ENCODE results near the gene AGAP1. TPM values are rescaled to one million over a fixed set of nuclear protein-coding genes. Genes with fewer than 3 reads are reported as not detected.

AGAP1 gene
- polyA plus RNA-seq, 1 donor from 2014 or later: 17.4 TPM

GRCh38 chr2:236175548-236176150 is 681.8 kb downstream of the AGAP1 start:
- no peak overlapping the region for H3K27ac ChIP-seq (ENCODE audit: low read length)
- H3K4me3 ChIP-seq (ENCODE audit: low read length): no peak overlapping the region
- no peaks in the 10 kb centered on the region for H3K36me3 ChIP-seq (ENCODE audit: insufficient read depth, low read length)
- no peak for TF ChIP-seq RAD21 (conservative IDR thresholded peaks at IDR 0.05)
- no peak for TF ChIP-seq EP300 (conservative IDR thresholded peaks at IDR 0.05; ENCODE audit: poor library complexity, severe bottlenecking)
- TF ChIP-seq SMC3 (conservative IDR thresholded peaks at IDR 0.05; ENCODE audit: poor library complexity): no peak
- no peak for TF ChIP-seq MXI1 (conservative IDR thresholded peaks at IDR 0.05; ENCODE audit: poor library complexity, severe bottlenecking)
- TF ChIP-seq TAF1 (IDR thresholded peaks at IDR 0.05; ENCODE audit: low read depth): no peak
- TF ChIP-seq POLR2AphosphoS5 (IDR thresholded peaks at IDR 0.05): no peak
- TF ChIP-seq EZH2 (IDR thresholded peaks at IDR 0.05; ENCODE audit: borderline replicate concordance, insufficient read depth, low read length, poor library complexity, severe bottlenecking): no peak
- no peak overlapping the region for H3K9ac ChIP-seq (ENCODE audit: low read length)
- no peak overlapping the region for H3K4me2 ChIP-seq (ENCODE audit: low read length)
- peaks cover 100% of the 10 kb centered on the region for H3K27me3 ChIP-seq (ENCODE audit: insufficient read depth, low read depth, low read length)
- H3K79me2 ChIP-seq (replicated peaks; ENCODE audit: insufficient read depth, low read length): no peaks in the 10 kb centered on the region
- H3K9me2 ChIP-seq (ENCODE audit: insufficient read depth, low read length): no peaks in the 10 kb centered on the region
- no peak overlapping the region for H2AFZ ChIP-seq (ENCODE audit: low read depth, low read length)
- H3K9me3 ChIP-seq (ENCODE audit: low read length): no peaks in the 10 kb centered on the region
- no peaks in the 10 kb centered on the region for H4K20me1 ChIP-seq (ENCODE audit: insufficient read depth)
- H3F3A ChIP-seq (ENCODE audit: insufficient read depth, low read length, poor library complexity, severe bottlenecking): peaks cover 5% of the 10 kb centered on the region

DNA sequence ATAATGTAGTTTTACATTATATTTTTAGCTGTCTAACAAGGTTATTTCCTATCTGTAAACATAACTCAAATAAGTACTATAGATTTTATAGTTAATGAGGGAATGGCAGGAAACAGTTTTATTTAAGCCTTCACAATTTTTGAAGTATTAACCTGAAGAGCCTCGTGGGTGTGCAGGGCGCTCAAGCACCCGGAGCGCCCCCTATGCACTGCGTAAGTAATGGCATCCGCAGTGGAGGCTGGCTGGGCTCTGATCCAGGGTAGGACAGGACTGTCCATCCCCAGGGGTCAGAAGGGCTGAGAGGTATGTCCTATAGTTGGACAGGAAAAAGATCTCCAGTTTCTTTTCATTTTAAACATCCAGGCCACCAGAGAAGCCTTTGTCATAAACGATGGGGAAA is 682.6 kb downstream of the AGAP1 start:
- Histone ChIP-seq H3K4me2 (ENCODE audit: low read length) (no peak overlapping the region), H3K79me2 (replicated peaks; ENCODE audit: insufficient read depth, low read length) (no peaks in the 10 kb centered on the region), H3K27me3 (ENCODE audit: insufficient read depth, low read depth, low read length) (peaks cover 100% of the 10 kb centered on the region), H3F3A (ENCODE audit: insufficient read depth, low read length, poor library complexity, severe bottlenecking) (peaks cover 5% of the 10 kb centered on the region), H3K4me3 (ENCODE audit: low read length) (no peak overlapping the region), H4K20me1 (ENCODE audit: insufficient read depth) (no peaks in the 10 kb centered on the region), H3K27ac (ENCODE audit: low read length) (no peak overlapping the region), H2AFZ (ENCODE audit: low read depth, low read length) (no peak overlapping the region), H3K9ac (ENCODE audit: low read length) (no peak overlapping the region), H3K36me3 (ENCODE audit: insufficient read depth, low read length) (no peaks in the 10 kb centered on the region), H3K9me2 (ENCODE audit: insufficient read depth, low read length) (no peaks in the 10 kb centered on the region), H3K9me3 (ENCODE audit: low read length) (no peaks in the 10 kb centered on the region)
- TF ChIP-seq, protein P1, sequence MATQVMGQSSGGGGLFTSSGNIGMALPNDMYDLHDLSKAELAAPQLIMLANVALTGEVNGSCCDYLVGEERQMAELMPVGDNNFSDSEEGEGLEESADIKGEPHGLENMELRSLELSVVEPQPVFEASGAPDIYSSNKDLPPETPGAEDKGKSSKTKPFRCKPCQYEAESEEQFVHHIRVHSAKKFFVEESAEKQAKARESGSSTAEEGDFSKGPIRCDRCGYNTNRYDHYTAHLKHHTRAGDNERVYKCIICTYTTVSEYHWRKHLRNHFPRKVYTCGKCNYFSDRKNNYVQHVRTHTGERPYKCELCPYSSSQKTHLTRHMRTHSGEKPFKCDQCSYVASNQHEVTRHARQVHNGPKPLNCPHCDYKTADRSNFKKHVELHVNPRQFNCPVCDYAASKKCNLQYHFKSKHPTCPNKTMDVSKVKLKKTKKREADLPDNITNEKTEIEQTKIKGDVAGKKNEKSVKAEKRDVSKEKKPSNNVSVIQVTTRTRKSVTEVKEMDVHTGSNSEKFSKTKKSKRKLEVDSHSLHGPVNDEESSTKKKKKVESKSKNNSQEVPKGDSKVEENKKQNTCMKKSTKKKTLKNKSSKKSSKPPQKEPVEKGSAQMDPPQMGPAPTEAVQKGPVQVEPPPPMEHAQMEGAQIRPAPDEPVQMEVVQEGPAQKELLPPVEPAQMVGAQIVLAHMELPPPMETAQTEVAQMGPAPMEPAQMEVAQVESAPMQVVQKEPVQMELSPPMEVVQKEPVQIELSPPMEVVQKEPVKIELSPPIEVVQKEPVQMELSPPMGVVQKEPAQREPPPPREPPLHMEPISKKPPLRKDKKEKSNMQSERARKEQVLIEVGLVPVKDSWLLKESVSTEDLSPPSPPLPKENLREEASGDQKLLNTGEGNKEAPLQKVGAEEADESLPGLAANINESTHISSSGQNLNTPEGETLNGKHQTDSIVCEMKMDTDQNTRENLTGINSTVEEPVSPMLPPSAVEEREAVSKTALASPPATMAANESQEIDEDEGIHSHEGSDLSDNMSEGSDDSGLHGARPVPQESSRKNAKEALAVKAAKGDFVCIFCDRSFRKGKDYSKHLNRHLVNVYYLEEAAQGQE (IDR thresholded peaks at IDR 0.05; ENCODE audit: borderline replicate concordance): no peak
- no peak for TF ChIP-seq MXI1 (conservative IDR thresholded peaks at IDR 0.05; ENCODE audit: poor library complexity, severe bottlenecking)
- TF ChIP-seq RAD21 (conservative IDR thresholded peaks at IDR 0.05): no peak
- TF ChIP-seq, protein P2, sequence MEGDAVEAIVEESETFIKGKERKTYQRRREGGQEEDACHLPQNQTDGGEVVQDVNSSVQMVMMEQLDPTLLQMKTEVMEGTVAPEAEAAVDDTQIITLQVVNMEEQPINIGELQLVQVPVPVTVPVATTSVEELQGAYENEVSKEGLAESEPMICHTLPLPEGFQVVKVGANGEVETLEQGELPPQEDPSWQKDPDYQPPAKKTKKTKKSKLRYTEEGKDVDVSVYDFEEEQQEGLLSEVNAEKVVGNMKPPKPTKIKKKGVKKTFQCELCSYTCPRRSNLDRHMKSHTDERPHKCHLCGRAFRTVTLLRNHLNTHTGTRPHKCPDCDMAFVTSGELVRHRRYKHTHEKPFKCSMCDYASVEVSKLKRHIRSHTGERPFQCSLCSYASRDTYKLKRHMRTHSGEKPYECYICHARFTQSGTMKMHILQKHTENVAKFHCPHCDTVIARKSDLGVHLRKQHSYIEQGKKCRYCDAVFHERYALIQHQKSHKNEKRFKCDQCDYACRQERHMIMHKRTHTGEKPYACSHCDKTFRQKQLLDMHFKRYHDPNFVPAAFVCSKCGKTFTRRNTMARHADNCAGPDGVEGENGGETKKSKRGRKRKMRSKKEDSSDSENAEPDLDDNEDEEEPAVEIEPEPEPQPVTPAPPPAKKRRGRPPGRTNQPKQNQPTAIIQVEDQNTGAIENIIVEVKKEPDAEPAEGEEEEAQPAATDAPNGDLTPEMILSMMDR (IDR thresholded peaks at IDR 0.05; ENCODE audit: poor library complexity, severe bottlenecking): peak; percentile 32
- TF ChIP-seq EZH2 (IDR thresholded peaks at IDR 0.05; ENCODE audit: borderline replicate concordance, insufficient read depth, low read length, poor library complexity, severe bottlenecking): no peak

All from neural cell (in vitro differentiated cells).